Heart left ventricle (tissue), 16 donors: Measurements from ENCODE around the gene GNG7. TPM values are rescaled to one million over a fixed set of nuclear protein-coding genes. Genes with fewer than 3 reads are reported as not detected.

Experiments used
- ATAC-seq, 4 donors: fragments of 200-7000 bp; cut with Tn5 transposase; one replicate each; pipeline ENCODE4 v1.9.1; 2020 to 2022; ENCODE audit warnings: moderate library complexity in 4 of 4, mild to moderate bottlenecking in 3 of 4, moderate number of reproducible peaks in 1 of 4
- DNase-seq, 5 donors: peaks; one replicate each; pipeline ENCODE4 v3.0.0-alpha.2; 2020
- H3K27ac ChIP-seq, 12 donors: fragments of 200-600 bp; sonication (generic) in 4 of 12; one replicate each; pipeline versions ENCODE4 v1.5.0 to v1.8.0; 2016 to 2022; ENCODE audit warnings: mild to moderate bottlenecking in 2 of 12
- H3K27me3 ChIP-seq, 9 donors: fragments of 200-600 bp; sonication (generic) in 2 of 9; one replicate each; pipeline versions ENCODE4 v1.5.1 to v1.8.0; 2016 to 2022; ENCODE audit warnings: mild to moderate bottlenecking in 3 of 9
- H3K36me3 ChIP-seq, 9 donors: fragments of 200-600 bp; sonication (generic) in 2 of 9; one replicate each; pipeline versions ENCODE4 v1.5.0 to v1.8.0; 2018 to 2022; ENCODE audit warnings: mild to moderate bottlenecking in 2 of 9
- H3K4me1 ChIP-seq, 12 donors: fragments of 200-600 bp; sonication (generic) in 4 of 12; one replicate each; pipeline versions ENCODE4 v1.5.0 to v1.8.0; 2016 to 2022; ENCODE audit warnings: mild to moderate bottlenecking in 3 of 12
- H3K4me3 ChIP-seq, 12 donors: fragments of 200-600 bp; sonication (generic) in 4 of 12; one replicate each; pipeline versions ENCODE4 v1.5.0 to v1.8.0; 2017 to 2022; ENCODE audit warnings: mild to moderate bottlenecking in 9 of 12, moderate library complexity in 4 of 12
- H3K9me3 ChIP-seq, 12 donors: fragments of 200-600 bp; sonication (generic) in 4 of 12; one replicate each; pipeline versions ENCODE4 v1.5.0 to v1.8.0; 2016 to 2022; ENCODE audit warnings: mild to moderate bottlenecking in 1 of 12
- CTCF ChIP-seq, 12 donors: fragments of 200-600 bp; sonication (generic) in 4 of 12; IDR thresholded peaks; one replicate each; pipeline versions ENCODE4 v1.5.0 to v1.8.0; 2018 to 2022; ENCODE audit warnings: antibody characterized with exemption in 12 of 12, mild to moderate bottlenecking in 5 of 12
- POLR2A ChIP-seq, 2 donors: fragments of 450-650 bp; IDR thresholded peaks; one replicate each; pipeline ENCODE4 v1.6.1; 2017; ENCODE audit warnings: antibody characterized with exemption in 2 of 2, mild to moderate bottlenecking in 2 of 2, moderate library complexity in 2 of 2
- WGBS, 4 donors: extraction: QIAGEN DNeasy Blood & Tissue Kit in 2 of 4; methylation state at CpG; one replicate each; pipeline versions ENCODE4 v1.1.5 to v1.1.7; 2013 to 2018; 5-methylcytosine and 5-hydroxymethylcytosine counted together
- intact Hi-C, 10 donors: fragments of 100-400 bp; cut with DNase I; formaldehyde crosslinking; loops; one replicate each; pipeline versions ENCODE4 v1.11.1 to v1.14.2; 2022
- polyA plus RNA-seq, 2 donors: library from polyadenylated mRNA; stranded (reverse); fragments of 200-250 nt; gene quantifications; one replicate each; pipeline ENCODE4 v1.2.3, GENCODE V29; 2013
- total RNA-seq, 9 donors: library from RNA; depleted of rRNA in 2 of 9; stranded (reverse); fragments of >200 nt in 2 of 9; fragmentation: NEBNext Ultra II Directional in 3 of 9; extraction: Animal tissue kit (Norgen Biotek cat#: 25700) in 3 of 9; gene quantifications; one replicate each; pipeline versions ENCODE4 v1.1.0 to v1.2.4, GENCODE V29; 2016 to 2023
- donor health status: ischemic (EF 13 %, LVEDD 7.1; RV severe dilation, severe dysfunction).
- donor health status: healthy with polysubstance abuse.
- donor health status: DM: no; HTN: yes; CAD: no.
- donor health status: DM: no; HTN: no; CAD: no.
- donor health status: ischemic (EF 25% LVEDD 6.9; RV normal size, moderate dysfunction).
- donor health status: ischemic (EF 25% LVEDD 5.7; RV mildly dilated, moderate dysfunction).
- donor health status: healthy.
- donor health status: DM: yes; HTN: yes; CAD: no.
- donor health status: ischemic (EF 35%, LVEDD 5.7; RV mildly dilated, moderate dysfunction).
- donor health status: nonischemic (EF 11% LVEDD 7.7; RV severe dilation, severe dysfunction).
- donor health status: DM: yes; HTN: yes; CAD: no.
- donor health status: PGD.
- donor health status: ischemic (EF 29% LVEDD 5.4; RV normal size, mild dysfunction).
- donor health status: nonischemic (EF 23%, LVEDD 6.1; RV moderate dilation, normal function).

The GNG7 gene
- total and polyA plus RNA-seq, 11 donors = 11.7 to 46.4 (median 24.0) TPM

- no peaks in the 10 kb centered on the region for H3K36me3 ChIP-seq
- peak in 1 of 4 donors; percentile 10 for ATAC-seq
Observed at GRCh38 chr19:2500841-2501261, 201.6 kb downstream of the GNG7 start.

GRCh38 chr19:2500156-2500555 lies 202.3 kb downstream of the GNG7 start:
- no peak for ATAC-seq
- Histone ChIP-seq H3K36me3 (no peaks in the 10 kb centered on the region), H3K4me3 (no peak overlapping the region), H3K27me3 (no peaks in the 10 kb centered on the region), H3K27ac (no peak overlapping the region), H3K9me3 (no peaks in the 10 kb centered on the region), H3K4me1 (peaks cover 2 to 27% (median 14%) of the 10 kb centered on the region in 12 donors)
- no peak for TF ChIP-seq POLR2A (IDR thresholded peaks at IDR 0.05)
- no peak for TF ChIP-seq CTCF (IDR thresholded peaks at IDR 0.05)
- intact Hi-C loops = no loop called here
- WGBS, 4 donors = 83 to 88% (median 87%) methylated on average over 13 of the region's 13 CpGs
- DNase-seq = no peak

More at GRCh38 chr19:2500841-2501261, 201.6 kb downstream of the GNG7 start:
- no peak for TF ChIP-seq CTCF (IDR thresholded peaks at IDR 0.05)
- TF ChIP-seq POLR2A (IDR thresholded peaks at IDR 0.05) = no peak
- Histone ChIP-seq H3K4me1 (peaks cover 2 to 20% (median 7%) of the 10 kb centered on the region in 12 donors), H3K4me3 (no peak overlapping the region), H3K9me3 (no peaks in the 10 kb centered on the region), H3K27ac (no peak overlapping the region), H3K27me3 (no peaks in the 10 kb centered on the region)
- intact Hi-C loops = no loop called here
- whole genome bisulfite sequencing, 4 donors = 46 to 65% (median 60%) methylated on average over 11 to 12 of the region's 12 CpGs
- DNase-seq = no peak

- no peaks in the 10 kb centered on the region for H3K36me3 ChIP-seq
- WGBS, 4 donors = 89 to 93% (median 91%) methylated on average over 3 to 10 of the region's 10 CpGs
- no peak overlapping the region for H3K4me3 ChIP-seq
- H3K27ac ChIP-seq = no peak overlapping the region
- TF ChIP-seq POLR2A (IDR thresholded peaks at IDR 0.05) (no peak), CTCF (IDR thresholded peaks at IDR 0.05) (no peak)
- no peaks in the 10 kb centered on the region for H3K9me3 ChIP-seq
- peaks cover 2 to 30% (median 19%) of the 10 kb centered on the region in 12 donors for H3K4me1 ChIP-seq
- no peak for DNase-seq
- ATAC-seq = no peak
- peaks cover 0 to 4% (median 0%) of the 10 kb centered on the region in 9 donors for H3K27me3 ChIP-seq
- intact Hi-C loops = loop anchor here in 4 of 10 donors (5.0 kb wide), 2 partner anchors 45 to 80 kb away; no protein-coding TSS in a partner anchor
Observed at GRCh38 chr19:2497186-2497585, 205.3 kb downstream of the GNG7 start.

GRCh38 chr19:2495651-2496316 lies 206.7 kb downstream of the GNG7 start:
- Histone ChIP-seq H3K27me3 (peaks cover 0 to 15% (median 0%) of the 10 kb centered on the region in 9 donors), H3K4me3 (peak overlapping the region; percentile 39 to 76 (median 66)), H3K9me3 (no peaks in the 10 kb centered on the region), H3K27ac (peak overlapping the region; percentile 75 to 98 (median 92)), H3K4me1 (peaks cover 2 to 37% (median 19%) of the 10 kb centered on the region in 12 donors), H3K36me3 (no peaks in the 10 kb centered on the region)
- TF ChIP-seq CTCF (IDR thresholded peaks at IDR 0.05) (no peak), POLR2A (IDR thresholded peaks at IDR 0.05) (no peak)
- DNase-seq (peak in 4 of 5 donors; percentile 69 to 77 (median 74)), ATAC-seq (peak; percentile 64 to 82 (median 70))
- intact Hi-C loops = loop anchor here in 7 of 10 donors (1.0 to 5.0 kb wide), 8 partner anchors 17 to 108 kb away; partner anchors contain the start of gene GADD45B (in 3 of the 7)
- 7 to 12% (median 11%) methylated on average over 13 to 16 of the region's 16 CpGs for WGBS, 4 donors
